HL-60/S4 treated with phorbol 12-myristate 13-acetate at 8.2 ng/mL for 4 days and 3 days (cell line): ENCODE measurements around the gene MECP2.
"Not testable (repeated sequence)": the region's sequence is repeated elsewhere in the genome, so short reads cannot be mapped to it uniquely, and the experiment has no call there.

ENCODE experiments used
- in situ Hi-C: fragments of 300-500 bp; cut with MboI; formaldehyde crosslinking; loops from 2 replicates; pipeline ENCODE4 v1.15.0; 2022; ENCODE audit warnings: low sequenced_read_pairs

Gene MECP2

DNA sequence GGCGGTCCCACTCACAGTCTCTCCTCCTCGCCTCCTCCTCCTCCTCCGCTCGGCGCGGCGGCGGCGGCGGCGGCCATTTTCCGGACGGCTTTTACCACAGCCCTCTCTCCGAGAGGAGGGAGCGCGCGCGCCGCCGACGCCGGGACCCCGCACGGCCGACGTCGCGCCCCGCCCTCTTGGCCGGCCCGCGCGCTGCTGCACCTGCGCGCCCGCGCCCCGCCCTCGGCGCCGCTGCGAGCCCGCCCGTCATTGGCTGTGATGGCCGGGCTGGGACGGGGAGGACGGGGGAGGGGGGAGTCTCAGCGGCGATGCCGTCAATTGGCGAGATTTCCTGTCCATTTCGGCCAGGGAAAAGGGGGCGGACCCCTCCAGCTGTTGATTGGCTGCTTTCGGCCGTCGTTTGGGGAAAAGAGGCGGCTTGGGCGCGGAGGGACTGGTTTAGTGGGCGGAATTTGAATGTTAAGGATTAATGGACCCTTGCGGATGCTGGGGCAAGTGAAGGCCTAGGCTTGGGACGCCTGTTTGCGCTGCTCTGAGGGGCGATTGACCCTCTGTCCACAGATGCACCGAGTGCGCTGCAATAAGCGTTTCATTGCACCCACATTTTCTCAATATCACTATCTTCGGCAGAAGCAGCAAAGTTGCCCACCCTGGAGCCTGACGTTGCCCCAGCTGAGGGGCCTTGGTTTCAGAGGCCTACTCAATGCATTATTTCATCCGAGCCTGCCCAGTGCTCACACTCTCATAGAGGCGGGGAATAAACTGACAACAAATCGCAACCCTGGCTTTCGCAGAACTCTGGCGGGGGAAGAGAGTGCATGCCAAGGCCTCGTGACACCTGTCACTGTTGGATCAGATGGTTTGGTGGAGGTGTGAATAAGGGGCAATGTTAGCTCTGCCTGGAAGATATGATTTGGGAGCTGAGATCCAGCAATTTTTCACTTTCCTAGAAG is at the start of gene MECP2:
MECP2 (minus strand) TSS at position 129 of the 953 bp plus-strand sequence.
- in situ Hi-C loops: no loop called here

DNA sequence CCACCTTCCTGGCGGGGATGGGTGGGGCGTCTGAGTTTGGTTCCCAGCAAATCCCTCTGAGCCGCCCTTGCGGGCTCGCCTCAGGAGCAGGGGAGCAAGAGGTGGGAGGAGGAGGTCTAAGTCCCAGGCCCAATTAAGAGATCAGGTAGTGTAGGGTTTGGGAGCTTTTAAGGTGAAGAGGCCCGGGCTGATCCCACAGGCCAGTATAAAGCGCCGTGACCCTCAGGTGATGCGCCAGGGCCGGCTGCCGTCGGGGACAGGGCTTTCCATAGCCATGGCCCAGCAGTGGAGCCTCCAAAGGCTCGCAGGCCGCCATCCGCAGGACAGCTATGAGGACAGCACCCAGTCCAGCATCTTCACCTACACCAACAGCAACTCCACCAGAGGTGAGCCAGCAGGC is 46.5 kb upstream of the MECP2 start, which contains the start of gene OPN1LW:
OPN1LW (plus strand) TSS at position 234 of the 400 bp plus-strand sequence; CDS start at position 275, 41 bp downstream.
- in situ Hi-C loops: not testable (repeated sequence)

DNA sequence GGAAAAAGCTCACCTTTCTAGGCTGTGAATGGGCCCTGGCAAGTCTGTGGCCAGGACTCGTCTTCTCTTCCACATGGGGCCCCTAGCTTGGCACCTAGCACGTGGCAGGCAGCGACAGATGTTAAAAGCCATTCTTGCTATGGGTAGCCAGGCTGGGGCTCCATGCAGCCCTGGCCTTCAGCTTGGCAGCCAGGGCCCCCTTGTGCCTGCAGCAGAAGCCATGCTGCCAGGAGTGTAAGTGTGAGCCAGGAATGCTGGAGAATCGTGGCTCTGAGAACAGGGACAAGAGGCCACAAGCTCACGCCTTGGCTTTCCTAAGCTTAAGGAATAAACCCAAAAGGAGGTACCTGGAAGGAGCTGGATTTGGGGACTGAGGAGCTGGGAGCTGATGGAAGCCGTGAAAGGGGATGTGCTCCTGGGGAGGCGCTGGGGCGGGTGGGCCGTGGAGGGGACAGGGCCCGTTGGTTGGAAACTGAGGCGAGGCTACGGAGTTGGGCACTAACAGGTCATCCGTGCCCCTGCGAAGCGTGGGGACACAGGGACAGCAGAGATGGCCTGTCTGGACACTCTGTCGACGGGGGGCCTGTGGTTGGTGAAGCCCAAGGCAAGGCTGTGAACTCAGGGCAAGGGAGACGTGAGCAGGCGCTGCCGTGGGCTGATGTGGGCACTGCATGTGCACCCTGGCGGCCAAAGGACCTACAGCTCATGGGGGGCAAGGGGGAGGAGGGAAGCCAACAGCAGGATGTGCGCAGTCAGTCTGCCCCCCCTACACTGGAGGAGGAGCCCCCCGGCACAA is 45.6 kb upstream of the MECP2 start:
- in situ Hi-C loops: no loop called here

DNA sequence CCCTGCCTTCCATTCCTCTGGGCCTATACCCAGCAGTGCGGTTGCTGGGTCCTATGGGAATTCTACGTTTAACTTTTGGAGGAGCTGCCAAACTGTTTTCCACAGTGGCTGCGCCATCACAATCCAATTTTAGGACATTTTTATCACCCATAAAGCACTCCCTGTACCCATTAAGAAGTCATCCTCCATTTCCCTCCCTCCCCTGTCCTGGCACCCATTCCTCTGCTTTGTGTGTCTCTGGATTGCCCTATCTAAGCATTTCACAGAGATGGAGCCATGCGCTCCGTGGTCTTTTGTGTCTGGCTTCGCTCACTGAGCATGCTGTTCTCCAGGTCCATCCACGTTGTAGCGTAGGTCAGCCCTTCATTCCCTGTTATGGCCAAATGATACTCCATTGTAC is 44.9 kb upstream of the MECP2 start:
- in situ Hi-C loops: no loop called here

DNA sequence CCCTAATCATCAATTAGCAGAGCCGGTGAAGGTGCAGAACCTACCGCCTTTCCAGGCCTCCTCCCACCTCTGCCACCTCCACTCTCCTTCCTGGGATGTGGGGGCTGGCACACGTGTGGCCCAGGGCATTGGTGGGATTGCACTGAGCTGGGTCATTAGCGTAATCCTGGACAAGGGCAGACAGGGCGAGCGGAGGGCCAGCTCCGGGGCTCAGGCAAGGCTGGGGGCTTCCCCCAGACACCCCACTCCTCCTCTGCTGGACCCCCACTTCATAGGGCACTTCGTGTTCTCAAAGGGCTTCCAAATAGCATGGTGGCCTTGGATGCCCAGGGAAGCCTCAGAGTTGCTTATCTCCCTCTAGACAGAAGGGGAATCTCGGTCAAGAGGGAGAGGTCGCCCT is 43.2 kb upstream of the MECP2 start:
- in situ Hi-C loops: no loop called here

DNA sequence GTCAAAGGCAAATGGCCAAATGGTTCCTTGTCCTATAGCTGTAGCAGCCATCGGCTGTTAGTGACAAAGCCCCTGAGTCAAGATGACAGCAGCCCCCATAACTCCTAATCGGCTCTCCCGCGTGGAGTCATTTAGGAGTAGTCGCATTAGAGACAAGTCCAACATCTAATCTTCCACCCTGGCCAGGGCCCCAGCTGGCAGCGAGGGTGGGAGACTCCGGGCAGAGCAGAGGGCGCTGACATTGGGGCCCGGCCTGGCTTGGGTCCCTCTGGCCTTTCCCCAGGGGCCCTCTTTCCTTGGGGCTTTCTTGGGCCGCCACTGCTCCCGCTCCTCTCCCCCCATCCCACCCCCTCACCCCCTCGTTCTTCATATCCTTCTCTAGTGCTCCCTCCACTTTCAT is 42.7 kb upstream of the MECP2 start:
- in situ Hi-C loops: no loop called here

DNA sequence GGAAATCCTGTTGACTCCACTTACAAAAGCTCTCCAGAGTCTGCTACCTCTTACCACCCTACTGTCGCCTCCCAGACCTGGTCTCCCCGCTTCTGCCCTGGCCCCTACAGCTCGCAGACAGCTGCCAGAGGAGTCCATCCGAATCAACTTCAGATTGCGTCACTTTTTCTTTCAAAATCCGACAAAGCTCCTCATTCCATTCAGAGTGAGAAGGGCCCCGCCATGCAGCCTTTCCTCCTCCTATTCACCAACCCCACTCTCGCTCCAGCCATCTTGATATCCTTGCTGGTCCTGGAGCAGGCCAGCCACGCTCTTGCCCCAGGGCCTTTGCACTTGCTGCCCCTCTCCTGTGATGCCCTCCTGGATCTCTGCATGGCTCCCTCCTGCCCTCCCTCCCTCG is 41.3 kb upstream of the MECP2 start:
- in situ Hi-C loops: no loop called here

DNA sequence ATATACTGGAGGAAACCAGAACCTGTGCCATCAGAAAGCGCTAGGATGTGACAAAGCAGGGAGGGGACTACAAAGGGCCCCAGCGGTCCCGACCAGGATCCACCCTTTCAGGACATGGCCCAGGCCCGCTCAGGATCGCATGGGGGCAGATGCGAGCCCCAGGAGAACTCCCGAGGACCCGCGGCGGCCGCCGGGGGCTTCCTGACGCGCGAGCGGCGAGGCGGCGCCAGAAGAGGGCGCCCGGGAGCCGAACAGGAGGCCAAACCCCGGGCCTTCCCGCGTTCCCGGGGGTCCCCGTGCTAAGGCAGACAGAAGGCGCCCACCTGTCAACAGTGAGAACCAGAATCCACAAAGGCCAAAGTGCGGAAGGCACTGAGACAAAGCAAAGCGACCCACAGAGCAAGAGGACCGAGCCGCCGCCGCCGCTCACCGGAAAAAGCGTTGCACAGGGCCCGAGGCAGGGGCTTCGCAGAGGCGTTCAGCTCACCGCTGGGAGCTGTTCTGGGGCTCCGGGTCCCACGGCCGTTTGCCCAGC is 39.2 kb upstream of the MECP2 start:
- in situ Hi-C loops: no loop called here

DNA sequence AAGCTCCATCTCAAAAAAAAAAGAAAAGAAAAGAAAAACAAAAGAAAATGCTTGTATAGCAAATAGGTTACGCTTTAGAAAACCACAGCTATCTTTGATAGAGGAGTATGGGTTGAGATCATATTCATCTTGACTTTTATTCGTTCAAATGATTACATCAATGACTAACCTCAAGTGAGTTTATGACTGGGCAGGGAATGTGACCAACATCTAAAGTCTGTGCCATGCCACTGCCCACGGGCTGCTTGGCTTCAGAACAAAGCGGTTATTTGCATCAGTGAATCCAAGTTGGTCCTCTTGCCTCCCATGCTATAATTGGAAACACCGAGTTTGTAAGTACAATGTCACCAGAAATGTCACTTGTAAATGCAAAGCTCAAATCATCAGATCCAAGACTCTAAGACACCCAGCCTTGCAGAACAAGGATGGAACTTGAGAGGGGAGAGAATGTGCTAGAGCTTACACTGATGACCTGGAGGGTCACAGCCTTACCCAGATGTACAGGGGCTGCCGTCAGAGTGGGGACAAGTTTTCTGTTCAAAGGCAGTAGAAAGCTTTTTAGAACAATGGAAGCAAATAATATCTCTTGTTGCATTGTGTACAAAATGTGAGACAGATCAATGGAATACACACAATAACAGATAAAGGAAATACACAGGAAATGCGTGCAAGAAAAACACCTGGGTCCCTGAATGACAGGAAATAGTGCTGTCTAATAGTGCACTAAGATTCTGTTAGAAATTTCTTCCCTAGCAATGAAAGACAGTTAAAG is 38.1 kb upstream of the MECP2 start:
- in situ Hi-C loops: no loop called here

DNA sequence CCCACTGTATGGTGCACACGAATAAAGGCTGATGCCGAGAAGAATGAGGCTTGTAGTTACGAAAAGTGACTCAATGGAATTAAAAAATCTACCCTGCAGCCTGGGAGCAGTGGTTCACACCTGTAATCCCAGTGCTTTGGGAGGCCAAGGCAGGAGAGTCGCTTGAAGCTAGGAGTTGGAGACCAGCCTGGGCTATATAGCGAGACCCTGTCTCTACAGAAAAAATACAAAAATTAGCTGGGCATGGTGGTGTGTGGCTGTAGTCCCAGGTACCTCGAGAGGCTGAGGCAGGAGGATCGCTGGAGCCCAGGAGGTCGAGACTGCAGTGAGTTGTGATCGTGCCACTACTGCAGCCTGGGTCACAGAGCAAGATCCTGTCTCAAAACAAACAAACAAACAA is 34.8 kb upstream of the MECP2 start:
- in situ Hi-C loops: no loop called here

DNA sequence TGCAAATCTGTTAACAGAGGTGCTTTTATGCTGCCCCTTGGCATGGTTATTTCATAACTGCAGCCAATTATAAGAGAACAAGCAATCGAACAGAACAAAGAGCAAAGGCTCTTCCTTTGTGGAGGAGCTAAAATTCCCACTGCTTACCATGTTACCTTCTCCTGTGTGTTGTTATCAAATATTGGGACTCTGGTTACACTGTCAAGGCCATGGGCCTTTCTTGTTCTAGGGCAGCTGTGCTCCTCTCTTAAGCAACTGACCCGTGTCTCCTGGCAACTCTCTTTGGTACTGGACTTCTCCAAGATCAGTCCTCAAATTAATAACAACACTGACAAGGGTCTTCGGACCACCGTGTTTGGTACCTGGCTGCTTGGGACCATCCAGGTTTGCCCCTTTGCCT is 34.4 kb upstream of the MECP2 start:
- in situ Hi-C loops: no loop called here

DNA sequence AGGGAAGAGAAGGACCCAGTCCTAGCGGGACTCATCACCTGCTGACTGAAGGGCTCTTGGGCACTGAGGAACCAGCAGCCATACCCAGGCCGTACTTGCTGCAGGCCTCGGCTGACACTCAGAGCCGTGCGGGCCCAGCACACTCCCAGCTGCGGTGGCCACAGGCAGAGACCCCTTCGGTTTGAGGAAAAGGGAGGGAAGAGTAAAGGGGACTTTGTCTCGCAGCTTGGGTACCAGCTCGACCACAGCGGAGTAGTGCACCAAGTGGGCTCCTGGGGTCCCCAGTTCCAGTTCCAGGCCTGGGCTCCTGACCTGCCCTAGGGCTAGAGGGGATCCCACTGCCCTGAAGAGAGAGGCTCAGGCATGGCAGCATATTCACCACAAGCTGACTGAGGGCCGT is 28.6 kb upstream of the MECP2 start:
- in situ Hi-C loops: no loop called here

DNA sequence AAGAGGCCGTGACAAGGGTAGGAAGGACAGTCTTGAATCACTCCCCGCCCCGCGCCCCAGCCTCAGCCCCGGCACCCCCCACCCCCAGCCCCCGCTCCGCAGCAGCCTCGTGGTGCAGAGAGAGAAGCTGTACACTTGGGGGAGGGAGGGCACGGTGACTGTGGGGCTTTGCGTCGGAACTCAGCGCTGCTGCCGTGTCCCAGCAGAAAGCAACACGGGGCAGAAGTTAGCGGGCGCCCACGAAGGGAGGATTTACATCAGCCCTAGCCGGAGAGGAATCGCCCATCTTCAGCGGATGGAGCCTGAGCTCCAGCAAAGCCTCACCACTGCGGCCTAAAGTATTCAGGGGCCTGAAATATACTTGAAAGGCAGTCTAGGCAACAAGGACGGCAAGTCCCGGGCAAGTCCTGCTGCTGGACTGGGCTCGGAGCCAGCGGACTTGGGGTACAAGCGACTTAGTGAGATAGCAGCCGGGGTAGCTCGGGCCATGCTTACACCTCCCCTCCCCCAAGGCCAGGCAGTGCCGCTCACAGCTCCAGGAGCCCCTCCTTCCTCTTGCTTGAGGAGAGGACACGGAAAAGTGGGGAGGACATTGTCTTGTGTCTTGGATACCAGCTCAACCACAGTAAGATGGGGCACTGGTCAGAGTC is 28.0 kb upstream of the MECP2 start:
- in situ Hi-C loops: no loop called here

DNA sequence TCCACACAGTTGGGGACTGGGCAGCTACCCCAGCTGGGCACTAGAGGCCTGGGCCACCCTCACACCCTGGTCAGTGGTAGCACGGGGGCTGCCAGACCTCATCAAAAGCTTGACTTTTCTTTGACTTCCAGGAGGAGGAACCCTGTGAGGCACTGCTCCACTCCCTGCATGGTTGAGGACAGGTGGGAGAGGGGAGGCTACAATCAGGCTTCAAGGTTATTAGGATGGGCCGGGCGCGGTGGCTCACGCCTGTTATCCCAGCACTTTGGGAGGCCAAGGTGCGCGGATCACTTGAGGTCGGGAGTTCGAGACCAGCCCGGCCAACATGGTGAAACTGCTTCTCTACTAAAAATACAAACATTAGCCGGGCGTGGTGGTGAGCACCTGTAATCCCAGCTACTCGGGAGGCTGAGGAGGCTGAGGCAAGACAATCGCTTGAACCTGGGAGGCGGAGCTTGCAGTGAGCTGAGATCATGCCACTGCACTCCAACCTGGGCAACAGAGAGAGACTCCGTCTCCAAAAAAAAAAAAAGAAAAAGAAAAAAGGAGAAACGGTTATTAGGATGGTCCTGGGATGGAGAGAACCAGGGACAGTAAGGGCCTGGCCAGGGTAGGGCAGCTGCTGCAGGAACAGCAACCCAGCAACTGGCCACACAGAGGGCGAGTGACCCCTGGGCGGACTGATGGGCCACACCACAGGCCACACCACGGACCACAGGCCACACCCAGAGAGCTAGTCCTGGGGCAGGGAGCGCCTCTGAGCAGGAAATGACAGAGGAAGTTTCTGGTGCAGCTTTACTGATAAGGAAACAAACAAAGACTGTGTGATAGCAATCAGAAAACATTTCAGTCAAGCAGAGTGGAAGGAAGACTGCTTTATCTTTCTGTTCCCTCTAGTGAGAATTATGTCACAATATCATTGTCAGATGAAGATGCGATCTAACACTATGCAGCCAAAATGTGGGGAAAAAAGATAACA is 26.0 kb upstream of the MECP2 start:
- in situ Hi-C loops: no loop called here

DNA sequence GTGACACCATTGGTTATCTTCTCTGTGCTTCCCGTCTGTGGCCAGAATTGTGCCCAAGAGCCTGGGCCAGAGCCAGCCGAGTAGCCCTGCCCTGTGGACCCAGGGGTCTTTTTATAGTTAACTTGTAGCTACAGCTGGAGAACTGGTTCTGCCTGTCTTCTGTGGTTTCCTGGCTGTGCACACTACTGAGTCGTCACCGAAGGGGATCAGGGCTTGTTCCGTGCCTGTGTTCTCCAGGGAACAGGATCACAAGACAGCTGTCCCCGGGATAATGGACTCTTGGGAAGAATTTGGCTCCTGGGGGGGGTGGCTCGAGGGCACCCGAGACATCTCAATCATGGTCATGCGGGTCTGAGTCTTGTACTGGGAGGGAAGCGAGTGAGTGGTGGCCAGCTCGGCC is 24.4 kb upstream of the MECP2 start:
- in situ Hi-C loops: no loop called here

DNA sequence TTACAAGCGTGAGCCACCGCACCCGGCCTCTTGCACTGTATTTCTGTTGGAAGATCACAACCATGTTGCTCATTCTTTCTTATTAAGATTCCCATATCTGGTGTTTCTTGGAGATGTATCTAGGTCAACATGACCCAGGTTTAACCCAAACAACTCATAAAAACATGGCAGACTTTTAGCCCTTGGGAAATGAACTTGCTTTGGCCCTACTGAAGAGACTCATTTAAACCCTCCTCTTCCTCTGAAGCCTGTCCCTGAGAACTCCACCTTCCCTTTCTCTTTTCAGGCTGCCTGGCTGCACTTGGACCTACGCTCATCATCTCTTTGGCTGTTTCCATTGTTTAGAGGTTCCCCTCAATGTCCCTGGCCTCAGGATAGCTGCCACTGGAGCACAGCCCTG is 23.7 kb upstream of the MECP2 start:
- in situ Hi-C loops: no loop called here

DNA sequence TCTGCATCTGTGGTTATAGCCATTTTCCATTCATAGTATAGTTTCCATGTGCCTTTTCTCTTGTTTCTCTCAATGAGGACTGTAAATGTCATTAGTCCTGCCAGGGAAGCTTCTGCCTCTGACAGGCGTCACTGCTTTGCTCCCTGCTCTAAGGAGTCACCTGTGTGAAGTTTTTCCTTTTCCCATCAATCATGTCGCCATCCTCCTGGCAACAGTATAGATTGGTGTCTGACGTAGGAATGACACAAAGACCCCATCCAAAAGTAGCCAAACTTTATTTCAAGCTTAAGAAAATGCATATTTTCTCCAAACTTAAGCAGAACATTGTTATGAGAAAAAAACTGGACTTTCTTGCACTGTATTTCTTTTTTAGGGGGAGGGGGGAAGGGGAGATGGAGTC is 23.1 kb upstream of the MECP2 start:
- in situ Hi-C loops: no loop called here

DNA sequence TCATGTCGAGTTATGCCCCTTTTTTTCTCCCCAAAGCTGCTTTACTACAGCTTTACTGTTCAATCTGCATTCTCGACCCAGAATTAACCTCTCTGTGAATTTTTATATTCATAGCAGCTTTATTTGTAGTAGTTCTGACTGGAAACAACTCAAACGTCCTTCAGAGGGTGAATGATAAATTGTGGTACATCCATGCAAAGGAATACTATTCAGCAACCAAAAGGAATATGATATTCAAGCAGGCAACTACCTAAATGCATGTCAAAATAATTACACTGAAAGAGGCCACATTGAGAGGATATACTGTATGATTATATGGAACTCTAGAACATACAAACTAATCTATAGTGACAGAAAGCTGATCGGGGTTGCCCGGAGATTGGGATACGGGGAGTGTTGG is 20.0 kb upstream of the MECP2 start:
- in situ Hi-C loops: no loop called here
